ENCODE measurements around the gene SH3GLB1. TPM values are rescaled to one million over a fixed set of nuclear protein-coding genes. Genes with fewer than 3 reads are reported as not detected.

SH3GLB1 gene
- total and polyA plus RNA-seq, 2 of the 8 experiments (the other 6 are each of a cell fraction or from before 2014, with no cell fraction given): 7.7 to 43.1 TPM

GRCh38 chr1:86774305-86775295 lies 70.2 kb downstream of the SH3GLB1 start (continued):
- TF ChIP-seq EZH2 (IDR thresholded peaks at IDR 0.05; ENCODE audit: low read depth, low read length, severe bottlenecking) (no peak), NANOG (IDR thresholded peaks at IDR 0.05; ENCODE audit: insufficient read depth, low read depth, low read length, poor library complexity, severe bottlenecking) (no peak), RNF2 (IDR thresholded peaks at IDR 0.05; ENCODE audit: borderline replicate concordance, low read depth, low read length, missing control alignments, poor library complexity, severe bottlenecking) (no peak), HDAC2 (IDR thresholded peaks at IDR 0.05; ENCODE audit: borderline replicate concordance in 1 of 2, low read depth in 2 of 2, low read length in 2 of 2) (no peak), TEAD4 (IDR thresholded peaks at IDR 0.05; ENCODE audit: low read depth, low read length) (peak; percentile 43; the same call in 1 of the 2 replicates), YY1 (IDR thresholded peaks at IDR 0.05; ENCODE audit: low read depth, low read length) (no peak), TCF12 (IDR thresholded peaks at IDR 0.05; ENCODE audit: low read depth, low read length) (0 out of 2 replicates have a peak, but pooled peaks have one; percentile 65), SIN3A (conservative IDR thresholded peaks at IDR 0.05 in 1 of 2, IDR thresholded peaks at IDR 0.05 in 1 of 2; ENCODE audit: low read depth in 1 of 2, low read length in 2 of 2) (peak; percentile 33 to 40; a peak in 1 of 4 replicates), SP4 (IDR thresholded peaks at IDR 0.05; ENCODE audit: low read length) (no peak), CBX8 (IDR thresholded peaks at IDR 0.05; ENCODE audit: borderline replicate concordance, low read depth, low read length) (no peak)
